Measurements from ENCODE around the gene FXN. TPM values are rescaled to one million over a fixed set of nuclear protein-coding genes. Genes with fewer than 3 reads are reported as not detected.

The FXN gene
- total RNA-seq, 2 experiments from 2014 or later = 21.0 to 21.8 TPM

DNA sequence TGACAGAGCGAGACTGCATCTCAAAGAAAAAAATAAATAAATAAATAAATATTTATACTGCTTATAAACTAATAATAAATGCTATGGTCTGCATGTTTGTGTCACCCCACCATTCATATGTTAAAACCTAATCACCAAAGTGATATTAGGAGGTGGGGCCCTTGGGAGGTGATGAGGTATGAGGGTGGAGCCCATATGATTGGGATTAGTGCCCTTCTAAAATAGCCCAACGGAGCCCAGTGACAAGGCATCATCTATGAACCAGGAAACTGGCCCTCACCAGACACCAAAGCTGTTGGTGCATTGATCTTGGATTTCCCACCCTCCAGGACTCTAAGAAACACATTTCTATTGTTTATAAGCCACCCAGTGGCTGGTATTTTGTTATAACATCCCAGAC lies 5.1 kb downstream of the FXN start:
- Mint-ChIP-seq H3K4me3 (no peak overlapping the region), H3K36me3 (ENCODE audit: low read depth) (peaks cover 8% of the 10 kb centered on the region), H3K27ac (no peak overlapping the region), H3K27me3 (no peaks in the 10 kb centered on the region), H3K4me1 (ENCODE audit: low read depth) (peaks cover 31% of the 10 kb centered on the region), H3K9me3 (no peaks in the 10 kb centered on the region)
- TF ChIP-seq, protein P1, sequence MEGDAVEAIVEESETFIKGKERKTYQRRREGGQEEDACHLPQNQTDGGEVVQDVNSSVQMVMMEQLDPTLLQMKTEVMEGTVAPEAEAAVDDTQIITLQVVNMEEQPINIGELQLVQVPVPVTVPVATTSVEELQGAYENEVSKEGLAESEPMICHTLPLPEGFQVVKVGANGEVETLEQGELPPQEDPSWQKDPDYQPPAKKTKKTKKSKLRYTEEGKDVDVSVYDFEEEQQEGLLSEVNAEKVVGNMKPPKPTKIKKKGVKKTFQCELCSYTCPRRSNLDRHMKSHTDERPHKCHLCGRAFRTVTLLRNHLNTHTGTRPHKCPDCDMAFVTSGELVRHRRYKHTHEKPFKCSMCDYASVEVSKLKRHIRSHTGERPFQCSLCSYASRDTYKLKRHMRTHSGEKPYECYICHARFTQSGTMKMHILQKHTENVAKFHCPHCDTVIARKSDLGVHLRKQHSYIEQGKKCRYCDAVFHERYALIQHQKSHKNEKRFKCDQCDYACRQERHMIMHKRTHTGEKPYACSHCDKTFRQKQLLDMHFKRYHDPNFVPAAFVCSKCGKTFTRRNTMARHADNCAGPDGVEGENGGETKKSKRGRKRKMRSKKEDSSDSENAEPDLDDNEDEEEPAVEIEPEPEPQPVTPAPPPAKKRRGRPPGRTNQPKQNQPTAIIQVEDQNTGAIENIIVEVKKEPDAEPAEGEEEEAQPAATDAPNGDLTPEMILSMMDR (IDR thresholded peaks at IDR 0.05) = no peak
- DNase-seq = no peak
- no peak for ATAC-seq
- CTCF ChIA-PET = interaction anchor here (1.0 kb wide), 1 partner anchor 16 kb away, joined by 3 read pairs; no protein-coding TSS in a partner anchor
- POLR2A ChIA-PET = no interaction called here
- intact Hi-C loops (cut with micrococcal nuclease) = no loop called here

DNA sequence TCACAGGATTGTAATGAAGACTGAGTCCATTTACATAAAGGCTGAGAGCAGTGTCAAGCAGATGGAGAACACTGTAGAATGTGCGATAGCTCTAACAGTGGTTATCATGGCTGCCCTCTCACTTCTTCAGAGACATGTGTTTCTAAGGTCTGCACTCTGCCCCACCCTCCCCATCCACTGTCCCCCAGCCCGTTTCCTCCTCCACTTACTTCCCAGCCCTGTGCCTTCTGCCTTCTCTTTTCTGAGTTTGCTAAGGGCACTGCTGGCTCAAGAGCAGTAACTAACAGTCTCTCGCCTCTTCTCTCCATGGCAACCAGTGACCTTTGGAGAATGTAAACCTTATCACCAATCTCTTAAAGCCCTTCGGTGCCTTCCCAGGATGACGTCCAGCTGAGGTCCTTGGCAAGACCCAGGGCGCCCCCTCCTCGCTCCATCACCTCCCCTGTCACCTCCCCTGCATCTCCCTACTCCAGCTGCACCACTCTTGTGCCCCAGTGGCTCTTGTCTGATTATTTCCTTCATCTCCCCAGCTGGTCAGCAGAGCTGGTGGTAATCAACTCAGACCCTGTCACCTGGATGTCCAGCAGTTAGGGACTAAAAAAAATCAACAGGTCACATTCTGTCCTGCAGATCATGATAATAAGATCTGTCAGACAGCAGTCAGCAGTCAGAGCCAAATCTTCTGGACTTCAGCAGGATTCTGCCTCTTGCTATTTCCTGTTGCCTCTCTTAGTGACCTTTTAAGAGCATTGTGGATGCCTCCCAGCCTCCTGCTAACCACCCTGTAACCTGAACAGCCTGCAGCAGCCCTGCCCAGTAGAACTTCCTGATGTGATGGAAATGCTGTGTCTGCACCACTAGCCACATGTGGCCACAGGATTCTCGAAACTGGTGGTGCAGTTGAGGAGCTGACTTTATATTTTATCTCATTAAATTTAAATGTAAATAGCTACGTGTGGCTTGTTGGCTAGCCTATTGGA lies 9.0 kb downstream of the FXN start:
- POLR2A ChIA-PET = interaction anchor here (1.2 kb wide), 1 partner anchor 9 kb away, joined by 4 read pairs; the partner anchor contains the start of gene FXN
- peak; percentile 45 for DNase-seq

GRCh38 chr9:69045821-69046220 lies 10.3 kb downstream of the FXN start:
- POLR2A ChIA-PET = interaction anchor here (0.7 kb wide), 1 partner anchor 205 kb away, joined by 3 read pairs; no protein-coding TSS in a partner anchor
- no peak for DNase-seq

More for the DNA sequence above, 9.0 kb downstream of the FXN start:
- intact Hi-C loops (cut with micrococcal nuclease) = no loop called here
- peak overlapping the region; percentile 59 for H3K27ac Mint-ChIP-seq
- no peaks in the 10 kb centered on the region for H3K27me3 Mint-ChIP-seq
- H3K4me1 Mint-ChIP-seq (ENCODE audit: low read depth) = peaks cover 19% of the 10 kb centered on the region
- H3K36me3 Mint-ChIP-seq (ENCODE audit: low read depth) = peaks cover 11% of the 10 kb centered on the region
- no peak overlapping the region for H3K4me3 Mint-ChIP-seq
- H3K9me3 Mint-ChIP-seq = no peaks in the 10 kb centered on the region
- CTCF ChIA-PET = interaction anchor here (1.0 to 3.0 kb wide), 6 partner anchors 9 to 149 kb away, joined by 3 to 10 read pairs (median 4); partner anchors contain the start of gene FXN
- TF ChIP-seq, protein P1 (IDR thresholded peaks at IDR 0.05) = no peak
- peak; percentile 87 for ATAC-seq

GRCh38 chr9:69046723-69047122 lies 11.2 kb downstream of the FXN start:
- ATAC-seq (no peak), DNase-seq (no peak)
- peaks cover 17% of the 10 kb centered on the region for H3K4me1 Mint-ChIP-seq (ENCODE audit: low read depth)
- ChIA-PET CTCF (interaction anchor here (3.0 to 14.7 kb wide), 2 partner anchors 11 to 146 kb away, joined by 10 to 174 read pairs; partner anchors contain the start of gene FXN), POLR2A (no interaction called here)
- H3K9me3 Mint-ChIP-seq = no peaks in the 10 kb centered on the region
- peaks cover 6% of the 10 kb centered on the region for H3K36me3 Mint-ChIP-seq (ENCODE audit: low read depth)
- intact Hi-C loops (cut with micrococcal nuclease) = no loop called here
- H3K4me3 Mint-ChIP-seq = no peak overlapping the region
- H3K27me3 Mint-ChIP-seq = no peaks in the 10 kb centered on the region
- TF ChIP-seq, protein P1 (IDR thresholded peaks at IDR 0.05) = no peak
- H3K27ac Mint-ChIP-seq = no peak overlapping the region

More at GRCh38 chr9:69045821-69046220, 10.3 kb downstream of the FXN start:
- TF ChIP-seq, protein P1 (IDR thresholded peaks at IDR 0.05) = no peak
- H3K36me3 Mint-ChIP-seq (ENCODE audit: low read depth) = peaks cover 8% of the 10 kb centered on the region
- ATAC-seq = no peak
- CTCF ChIA-PET = interaction anchor here (1.0 to 3.0 kb wide), 4 partner anchors 8 to 148 kb away, joined by 3 to 10 read pairs (median 7); partner anchors contain the start of gene FXN
- no peak overlapping the region for H3K4me3 Mint-ChIP-seq
- intact Hi-C loops (cut with micrococcal nuclease) = no loop called here
- H3K9me3 Mint-ChIP-seq = no peaks in the 10 kb centered on the region
- no peaks in the 10 kb centered on the region for H3K27me3 Mint-ChIP-seq
- peaks cover 19% of the 10 kb centered on the region for H3K4me1 Mint-ChIP-seq (ENCODE audit: low read depth)
- H3K27ac Mint-ChIP-seq = no peak overlapping the region

Measured in activated CD8-positive, alpha-beta T cell treated with anti-CD3 and anti-CD28 coated beads for 36 hours (primary cell).